AG10803 (cell line): ENCODE results near the gene PTGER4.
"Not testable (repeated sequence)": the region's sequence is repeated elsewhere in the genome, so short reads cannot be mapped to it uniquely, and the experiment has no call there.

Source experiments
- DNase-seq: peaks from one replicate; pipeline ENCODE4 v3.0.0; 2010; ENCODE audit warnings: low read depth
- H3K4me3 ChIP-seq: 2 replicates; pipeline ENCODE4 v1.5.1; 2011; ENCODE audit warnings: mild to moderate bottlenecking, low read length, control low read depth
- CTCF ChIP-seq: conservative IDR thresholded peaks from 2 replicates; pipeline ENCODE4 v1.5.1; 2011; ENCODE audit warnings: mild to moderate bottlenecking, low read length, control low read depth, inconsistent platforms

Gene PTGER4

GRCh38 chr5:40679913-40680681 is at the start of gene PTGER4:
PTGER4 (plus strand) TSS chr5:40679915; CDS start chr5:40680994, 1,079 bp downstream.
- TF ChIP-seq CTCF = no peak
- H3K4me3 ChIP-seq = peak within 1 kb of the TSS; percentile 75
- DNase-seq = no peak

GRCh38 chr5:40630126-40630525 is 49.6 kb upstream of the PTGER4 start:
- DNase-seq = no peak
- no peak overlapping the region for H3K4me3 ChIP-seq
- TF ChIP-seq CTCF = no peak

- DNase-seq = no peak
- TF ChIP-seq CTCF = no peak
- H3K4me3 ChIP-seq = no peak overlapping the region
Measured at GRCh38 chr5:40631236-40631635, 48.5 kb upstream of the PTGER4 start.

GRCh38 chr5:40634154-40634553 is 45.6 kb upstream of the PTGER4 start:
- no peak for DNase-seq
- TF ChIP-seq CTCF = no peak

GRCh38 chr5:40634593-40634992 is 45.1 kb upstream of the PTGER4 start:
- TF ChIP-seq CTCF = no peak

More at GRCh38 chr5:40634154-40634553, 45.6 kb upstream of the PTGER4 start:
- H3K4me3 ChIP-seq = no peak overlapping the region

GRCh38 chr5:40639531-40639930 is 40.2 kb upstream of the PTGER4 start:
- H3K4me3 ChIP-seq, DNase-seq: not testable (repeated sequence)

More at GRCh38 chr5:40634593-40634992, 45.1 kb upstream of the PTGER4 start:
- H3K4me3 ChIP-seq = no peak overlapping the region
- no peak for DNase-seq

- no peak for DNase-seq
- H3K4me3 ChIP-seq = no peak overlapping the region
- TF ChIP-seq CTCF = no peak
Measured at GRCh38 chr5:40646266-40646665, 33.4 kb upstream of the PTGER4 start.
